B cell (primary cell): Measurements from ENCODE around the gene PCBP3. TPM values are rescaled to one million over a fixed set of nuclear protein-coding genes. Genes with fewer than 3 reads are reported as not detected.

Experiments
- ATAC-seq: fragments of 200-7000 bp; cut with Tn5 transposase; one replicate; pipeline ENCODE4 v1.10.0; 2021; ENCODE audit warnings: low read depth, mild to moderate bottlenecking, moderate number of reproducible peaks, moderate library complexity
- CTCF ChIA-PET: fragments of 350-600 bp; sonication (Branson Sonifier 250); formaldehyde crosslinking; loops from one replicate; lab custom pipeline; 2021; ENCODE audit warnings: antibody characterized with exemption, inconsistent platforms; lab: Charles Lee
- POLR2A ChIA-PET: fragments of 350-600 bp; sonication (Branson Sonifier 250); formaldehyde crosslinking; loops from one replicate; lab custom pipeline; 2021; ENCODE audit warnings: antibody characterized with exemption; lab: Charles Lee
- DNase-seq: peaks from one replicate; pipeline ENCODE4 v3.0.0; 2013
- H2AFZ ChIP-seq: 2 replicates; pipeline ENCODE4 v1.6.1; 2012; ENCODE audit warnings: mild to moderate bottlenecking, low read depth, low read length; ENCODE audit not compliant: insufficient read depth, poor library complexity, severe bottlenecking
- H3K27ac ChIP-seq, 2 donors: 1 replicate in 1 of 2; 2 replicates in 1 of 2; pipeline ENCODE4 v1.5.1; 2012 to 2013; ENCODE audit warnings: low read length in 2 of 2, mild to moderate bottlenecking in 2 of 2, moderate library complexity in 1 of 2
- H3K27me3 ChIP-seq, 4 experiments: fragments of 200-600 bp in 1 of 4; sonication (generic) in 1 of 4; replicated peaks in 1 of 4; 1 replicate in 2 of 4; 2 replicates in 2 of 4; pipeline versions ENCODE4 v1.6.1 to v1.7.0; 2013 to 2016; ENCODE audit warnings: low read length in 3 of 4, mild to moderate bottlenecking in 2 of 4, mixed read lengths in 1 of 4, moderate library complexity in 1 of 4; ENCODE audit not compliant: insufficient read depth in 4 of 4, control insufficient read depth in 3 of 4; ENCODE audit errors: control extremely low read depth in 1 of 4
- H3K36me3 ChIP-seq, 2 experiments: replicated peaks in 1 of 2; 1 replicate in 1 of 2; 2 replicates in 1 of 2; pipeline versions ENCODE4 v1.6.1 to v1.7.1; 2013; ENCODE audit warnings: low read length in 1 of 2; ENCODE audit not compliant: insufficient read depth in 2 of 2, control insufficient read depth in 1 of 2; ENCODE audit errors: control extremely low read depth in 1 of 2, extremely low read depth in 1 of 2
- H3K4me1 ChIP-seq, 2 donors: fragments of 200-600 bp in 1 of 2; sonication (generic) in 1 of 2; 1 replicate in 1 of 2; 2 replicates in 1 of 2; pipeline versions ENCODE4 v1.5.1 to v1.6.1; 2013 to 2017; ENCODE audit warnings: low read length in 2 of 2; ENCODE audit not compliant: control insufficient read depth in 2 of 2, insufficient read depth in 2 of 2
- H3K4me2 ChIP-seq: replicated peaks from 2 replicates; pipeline ENCODE3; 2012; ENCODE audit warnings: mild to moderate bottlenecking, low read depth, low read length; ENCODE audit not compliant: poor library complexity, severe bottlenecking
- H3K4me3 ChIP-seq, 5 experiments: fragments of 200-600 bp in 1 of 5; sonication (generic) in 1 of 5; 1 replicate in 3 of 5; 2 replicates in 2 of 5; pipeline versions ENCODE4 v1.5.1 to v1.7.0; 2011 to 2016; ENCODE audit warnings: low read length in 4 of 5, mild to moderate bottlenecking in 4 of 5, low read depth in 2 of 5, control low read depth in 1 of 5, moderate library complexity in 1 of 5; ENCODE audit not compliant: insufficient read depth in 1 of 5; ENCODE audit errors: control extremely low read depth in 1 of 5, extremely low read depth in 1 of 5
- H3K79me2 ChIP-seq: fragments of 200-600 bp; sonication (generic); one replicate; pipeline ENCODE4 v1.6.0; 2016; ENCODE audit warnings: low read length; ENCODE audit not compliant: control insufficient read depth, insufficient read depth
- H3K9ac ChIP-seq: fragments of 200-600 bp; sonication (generic); 2 replicates; pipeline ENCODE4 v1.6.1; 2017; ENCODE audit warnings: mild to moderate bottlenecking, low read length, moderate library complexity
- H3K9me3 ChIP-seq, 3 donors: one replicate each; pipeline versions ENCODE4 v1.6.1 to v1.7.1; 2013; ENCODE audit warnings: low read length in 2 of 3; ENCODE audit not compliant: control insufficient read depth in 2 of 3, insufficient read depth in 1 of 3; ENCODE audit errors: control extremely low read depth in 1 of 3
- H4K20me1 ChIP-seq: 2 replicates; pipeline ENCODE4 v1.6.0; 2012; ENCODE audit warnings: mild to moderate bottlenecking, low read length; ENCODE audit not compliant: insufficient read depth, control insufficient read depth, poor library complexity, severe bottlenecking
- H3K27ac Mint-ChIP-seq: one replicate; pipeline ENCODE4 v1.8.0; 2021; ENCODE audit warnings: mixed read lengths
- H3K27me3 Mint-ChIP-seq: one replicate; pipeline ENCODE4 v1.8.0; 2021; ENCODE audit warnings: mixed read lengths
- H3K4me1 Mint-ChIP-seq: one replicate; pipeline ENCODE4 v1.8.0; 2021; ENCODE audit warnings: mixed read lengths
- H3K4me3 Mint-ChIP-seq: one replicate; pipeline ENCODE4 v1.8.0; 2021; ENCODE audit warnings: mixed read lengths
- H3K9me3 Mint-ChIP-seq: one replicate; pipeline ENCODE4 v1.8.0; 2022; ENCODE audit warnings: mixed read lengths; ENCODE audit not compliant: insufficient read depth
- CTCF ChIP-seq: fragments of 200-600 bp; IDR thresholded peaks from one replicate; pipeline ENCODE4 v1.8.0; 2022; ENCODE audit warnings: antibody characterized with exemption, mild to moderate bottlenecking
- EZH2 ChIP-seq: IDR thresholded peaks from 2 replicates; pipeline ENCODE4 v1.6.1; 2012; ENCODE audit warnings: borderline replicate concordance, low read depth, mild to moderate bottlenecking, moderate library complexity, low read length; ENCODE audit not compliant: insufficient read depth, poor library complexity, severe bottlenecking
- WGBS: methylation state at CpG from one replicate; pipeline ENCODE4 v1.1.5; 2013; ENCODE audit warnings: missing lambda C conversion rate; ENCODE audit not compliant: insufficient coverage; 5-methylcytosine and 5-hydroxymethylcytosine counted together
- intact Hi-C: fragments of 100-400 bp; cut with micrococcal nuclease; formaldehyde crosslinking; loops from one replicate; pipeline ENCODE4 v1.10.0; 2022
- polyA plus RNA-seq: library from polyadenylated mRNA; depleted of rRNA; stranded (reverse); fragments of >200 nt; gene quantifications from 2 replicates; pipeline ENCODE4 v1.2.3, GENCODE V29; 2012
- total RNA-seq, 2 donors: library from RNA; stranded (reverse); fragments of 120-200 nt in 1 of 2; gene quantifications; 1 replicate in 1 of 2; 2 replicates in 1 of 2; pipeline versions ENCODE4 v1.2.3 to v1.2.4, GENCODE V29; 2013 to 2022

Gene PCBP3
- total and polyA plus RNA-seq, 2 donors (not counting 1 experiment from before 2014, with no cell fraction given): 0.45 to 2.7 TPM

- Histone ChIP-seq H3K9me3 (peaks cover 3 to 36% (median 19%) of the 10 kb centered on the region in 3 donors), H3K4me2 (no peak overlapping the region), H3K4me3 (no peak overlapping the region), H3K4me1 (peaks cover 6 to 7% of the 10 kb centered on the region in 2 donors), H3K27me3 (peaks cover 0 to 3% (median 0%) of the 10 kb centered on the region in 4 experiments), H4K20me1 (no peaks in the 10 kb centered on the region), H3K9ac (no peak overlapping the region), H3K36me3 (no peaks in the 10 kb centered on the region), H3K79me2 (no peaks in the 10 kb centered on the region), H2AFZ (no peak overlapping the region), H3K27ac (no peak overlapping the region)
- ChIA-PET POLR2A (interaction anchor here (0.6 kb wide), 1 partner anchor 221 kb away, joined by 3 read pairs; no protein-coding TSS in a partner anchor), CTCF (interaction anchor here (1.5 to 2.6 kb wide), 2 partner anchors 8 to 44 kb away, joined by 6 read pairs; no protein-coding TSS in a partner anchor)
- WGBS: 68% methylated on average over 2 of the region's 6 CpGs
- Mint-ChIP-seq H3K27ac (no peak overlapping the region), H3K9me3 (peaks cover 7% of the 10 kb centered on the region), H3K27me3 (peaks cover 26% of the 10 kb centered on the region), H3K4me3 (no peak overlapping the region), H3K4me1 (peaks cover 6% of the 10 kb centered on the region)
- no peak for ATAC-seq
- intact Hi-C loops: no loop called here
- no peak for DNase-seq
- TF ChIP-seq CTCF (no peak), EZH2 (no peak)
These were observed 43.3 kb upstream of the PCBP3 start for GRCh38 chr21:45600248-45600647.

- CTCF ChIA-PET: interaction anchor here (1.3 to 2.6 kb wide), 2 partner anchors 9 to 45 kb away, joined by 3 to 6 read pairs; no protein-coding TSS in a partner anchor
These were observed 42.0 kb upstream of the PCBP3 start for GRCh38 chr21:45601551-45601950.

More at GRCh38 chr21:45601551-45601950, 42.0 kb upstream of the PCBP3 start:
- intact Hi-C loops: no loop called here
- H3K4me1 ChIP-seq: peaks cover 4% of the 10 kb centered on the region in 2 donors
- no peaks in the 10 kb centered on the region for H4K20me1 ChIP-seq
- peaks cover 3 to 36% (median 19%) of the 10 kb centered on the region in 3 donors for H3K9me3 ChIP-seq
- POLR2A ChIA-PET: no interaction called here
- no peak overlapping the region for H3K4me3 ChIP-seq
- no peak overlapping the region for H3K9ac ChIP-seq
- DNase-seq (no peak), ATAC-seq (no peak)
- H3K4me2 ChIP-seq: no peak overlapping the region
- Mint-ChIP-seq H3K9me3 (peaks cover 7% of the 10 kb centered on the region), H3K4me1 (peaks cover 3% of the 10 kb centered on the region), H3K27me3 (peaks cover 19% of the 10 kb centered on the region), H3K27ac (no peak overlapping the region), H3K4me3 (no peak overlapping the region)
- H3K79me2 ChIP-seq: no peaks in the 10 kb centered on the region
- WGBS: 80% methylated on average over 7 of the region's 10 CpGs
- H3K36me3 ChIP-seq: no peaks in the 10 kb centered on the region
- H3K27ac ChIP-seq: no peak overlapping the region
- H2AFZ ChIP-seq: no peak overlapping the region
- TF ChIP-seq CTCF: no peak
- TF ChIP-seq EZH2: no peak
- H3K27me3 ChIP-seq: peaks cover 0 to 2% (median 0%) of the 10 kb centered on the region in 4 experiments
